ENCODE data around the gene CHKB.
"Not testable (repeated sequence)": the region's sequence is repeated elsewhere in the genome, so short reads cannot be mapped to it uniquely, and the experiment has no call there.

Gene CHKB

DNA sequence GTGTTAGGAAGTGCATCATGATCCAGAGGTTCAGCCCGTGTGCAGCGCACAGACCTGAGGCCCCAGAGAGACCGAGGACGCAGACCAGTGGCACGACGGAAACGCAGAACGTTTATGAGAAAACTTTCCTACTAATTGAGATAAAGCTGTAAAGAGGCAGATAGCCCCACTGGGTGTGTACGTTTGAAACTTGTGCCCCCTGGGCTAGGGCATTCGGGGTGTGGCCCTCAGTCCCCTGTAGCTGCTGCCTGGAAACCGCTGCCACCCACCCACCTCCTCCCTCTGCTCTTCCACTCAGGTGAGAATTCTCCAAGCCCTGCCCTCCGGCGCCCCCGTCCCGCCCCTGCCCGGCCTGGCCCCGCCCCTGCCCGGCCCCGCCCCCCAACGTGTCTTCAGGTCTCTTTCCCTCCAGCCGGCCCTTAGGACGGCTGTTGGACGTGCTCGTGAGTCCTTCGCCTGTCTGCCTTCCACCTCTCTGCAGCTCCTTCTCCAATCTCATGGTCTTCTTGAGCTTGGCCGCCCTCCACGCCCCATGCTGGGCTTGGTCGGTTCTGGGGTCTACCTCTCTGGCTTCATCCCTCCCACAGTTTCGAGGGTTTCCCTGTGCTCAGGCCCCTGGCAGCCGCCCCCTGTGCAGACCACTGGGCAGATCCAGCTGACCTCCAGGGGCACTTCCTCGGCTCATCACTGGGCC lies 30.0 kb upstream of the CHKB start:
- no peak for DNase-seq (ENCODE audit: low spot score)

DNA sequence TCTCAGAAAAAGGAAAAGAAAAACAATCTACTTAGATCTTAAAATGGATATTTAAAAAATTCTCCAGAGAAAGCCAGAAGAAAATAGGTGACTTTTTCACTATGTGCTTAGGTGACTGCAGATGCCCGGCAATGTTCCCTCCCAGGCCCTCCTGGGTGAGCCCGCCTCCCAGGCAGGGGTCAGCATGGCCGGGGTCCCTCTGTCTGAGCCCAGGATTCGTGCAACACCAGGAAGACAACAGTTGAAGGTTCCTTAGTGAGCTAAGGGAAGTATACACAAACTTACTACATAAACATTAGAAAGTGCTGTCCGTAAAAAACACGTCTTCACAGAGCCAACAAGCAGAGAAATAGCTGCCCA lies 29.5 kb upstream of the CHKB start:
- DNase-seq (ENCODE audit: low spot score): no peak

DNA sequence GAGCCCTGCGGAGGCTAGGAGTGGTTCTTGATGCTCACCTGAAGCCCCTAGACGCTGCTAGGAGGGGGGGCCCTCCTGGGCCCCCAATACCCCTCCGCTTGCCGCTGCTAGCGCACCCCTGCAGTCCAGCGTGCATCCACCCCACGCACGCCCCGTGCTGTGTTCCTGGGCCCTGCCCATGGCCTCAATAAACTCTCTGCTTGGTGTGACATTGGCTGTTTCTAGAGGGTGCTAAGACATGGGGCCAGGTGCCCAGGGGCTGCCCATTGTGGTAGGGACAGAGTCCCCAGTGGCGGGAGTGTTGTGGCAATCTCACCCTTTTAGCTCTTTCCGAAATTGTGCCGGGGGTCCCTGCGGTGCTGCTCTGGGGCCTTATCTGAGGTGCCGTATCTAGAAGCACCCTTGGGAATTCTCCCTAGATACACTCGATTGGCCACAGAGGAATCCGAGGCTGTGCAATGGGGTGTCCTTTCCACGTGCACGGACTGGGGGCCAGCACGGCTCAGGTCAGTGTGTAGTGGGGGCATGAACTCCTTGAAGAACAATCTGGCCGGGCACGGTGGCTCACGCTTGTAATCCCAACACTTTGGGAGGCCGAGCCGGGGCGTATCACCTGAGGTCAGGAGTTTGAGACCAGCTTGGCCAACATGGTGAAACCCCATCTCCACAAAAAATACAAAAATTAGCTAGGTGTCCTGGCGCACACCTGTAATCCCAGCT lies 28.9 kb upstream of the CHKB start:
- DNase-seq (ENCODE audit: low spot score): no peak

DNA sequence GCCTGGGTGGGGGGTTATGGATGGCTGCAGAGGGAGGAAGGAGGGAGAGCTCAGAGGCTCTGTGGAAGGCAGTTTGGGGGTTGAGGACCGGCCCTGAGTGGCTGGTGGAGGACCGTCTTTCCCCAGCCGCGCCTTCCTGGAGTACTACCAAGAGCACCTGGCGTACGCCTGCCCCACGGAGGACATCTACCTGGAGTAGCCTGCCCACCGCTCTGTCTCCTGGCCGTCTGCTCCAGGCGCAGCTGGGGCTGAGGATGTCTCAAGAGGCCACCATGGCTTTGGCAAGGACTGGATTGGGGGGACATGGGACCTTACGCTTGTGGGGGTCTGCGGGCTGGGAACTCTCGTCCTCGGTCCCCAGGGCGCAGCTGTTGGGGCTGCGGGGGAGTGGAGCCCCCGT lies 27.9 kb upstream of the CHKB start:
- no peak for DNase-seq (ENCODE audit: low spot score)

DNA sequence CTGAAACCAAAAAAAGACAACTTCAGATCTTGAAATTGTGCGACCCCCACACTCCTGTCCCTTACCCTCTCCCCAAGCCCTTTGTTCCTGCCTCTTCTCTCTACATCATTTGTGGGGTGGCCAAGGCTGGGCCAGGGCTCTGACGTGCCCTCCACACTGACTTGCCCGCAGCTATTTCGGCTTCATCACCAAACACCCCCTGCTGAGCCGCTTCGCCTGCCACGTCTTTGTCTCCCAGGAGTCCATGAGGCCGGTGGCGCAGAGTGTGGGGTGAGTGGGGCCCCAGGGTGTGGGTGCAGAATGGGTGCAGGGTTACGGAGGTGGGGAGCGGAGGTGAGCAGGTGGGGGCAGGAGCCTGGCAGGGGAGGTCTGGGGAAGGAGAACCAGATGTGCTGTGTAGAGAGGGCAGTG lies 27.4 kb upstream of the CHKB start:
- DNase-seq (ENCODE audit: low spot score): no peak

DNA sequence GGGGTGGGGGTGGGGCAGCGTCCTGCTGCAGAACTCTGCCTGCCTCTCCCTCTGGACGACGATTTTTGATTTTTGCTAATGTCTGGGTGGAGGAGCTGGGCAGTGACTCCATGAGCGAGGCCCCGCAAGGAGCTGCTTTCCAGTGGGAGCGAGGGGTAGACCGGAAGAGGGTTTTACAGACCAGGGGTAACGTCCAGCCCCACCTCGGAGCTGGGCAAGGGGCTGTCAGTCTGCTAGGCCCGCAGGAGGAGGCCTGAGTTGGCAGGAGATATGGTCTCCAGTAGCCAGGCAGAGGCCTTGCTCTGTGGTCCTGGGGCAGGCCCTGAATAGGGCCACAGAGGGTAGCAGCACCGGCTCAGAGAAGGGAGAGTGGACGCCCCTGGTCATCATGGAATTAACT lies 26.9 kb upstream of the CHKB start:
- DNase-seq (ENCODE audit: low spot score): no peak

DNA sequence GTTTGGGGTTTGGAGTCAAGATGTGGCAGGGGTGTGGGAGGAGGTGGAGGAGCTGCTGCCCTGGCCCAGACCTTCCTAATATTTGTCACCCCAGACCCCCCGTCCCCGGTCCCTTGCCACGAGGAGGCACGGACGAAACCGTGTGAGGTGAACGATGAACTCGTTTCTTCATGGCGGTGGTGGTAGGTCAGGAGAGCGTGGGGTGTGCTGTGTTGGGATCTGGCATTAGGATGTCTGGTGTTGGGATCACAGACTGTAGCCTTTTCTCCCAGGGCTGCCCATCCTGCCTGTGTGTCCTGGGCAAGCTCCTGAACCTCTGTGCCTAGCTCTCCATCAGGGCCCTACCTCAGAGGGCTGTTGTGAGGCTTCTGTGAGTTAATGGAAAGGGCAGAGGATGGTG lies 26.3 kb upstream of the CHKB start:
- DNase-seq (ENCODE audit: low spot score): no peak

DNA sequence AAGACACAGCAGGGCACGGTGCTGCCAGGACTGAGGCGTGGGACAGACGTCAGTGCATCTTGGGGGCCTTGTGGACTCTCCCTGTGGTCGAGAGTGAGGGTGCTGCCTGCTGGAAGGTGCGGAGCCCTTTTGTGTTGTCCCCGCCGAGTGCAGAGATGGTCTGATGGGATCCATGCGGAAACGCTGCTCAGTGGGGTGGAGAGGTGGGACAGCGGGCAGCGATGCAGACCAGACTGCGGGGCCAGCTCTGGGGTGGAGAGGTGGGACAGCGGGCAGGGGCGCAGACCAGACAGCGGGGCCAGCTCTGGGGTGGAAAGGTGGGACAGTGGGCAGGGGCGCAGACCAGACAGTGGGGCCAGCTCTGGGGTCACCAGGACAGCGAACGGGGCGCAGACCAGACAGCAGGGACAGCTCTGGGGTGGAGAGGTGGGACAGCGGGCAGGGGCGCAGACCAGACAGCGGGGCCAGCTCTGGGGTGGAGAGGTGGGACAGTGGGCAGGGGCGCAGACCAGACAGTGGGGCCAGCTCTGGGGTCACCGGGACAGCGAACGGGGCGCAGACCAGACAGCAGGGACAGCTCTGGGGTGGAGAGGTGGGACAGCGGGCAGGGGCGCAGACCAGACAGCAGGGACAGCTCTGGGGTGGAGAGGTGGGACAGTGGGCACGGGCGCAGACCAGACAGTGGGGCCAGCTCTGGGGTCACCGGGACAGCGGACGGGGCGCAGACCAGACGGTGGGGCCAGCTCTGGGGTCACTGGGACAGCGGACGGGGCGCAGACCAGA lies 25.6 kb upstream of the CHKB start:
- not testable (repeated sequence) for DNase-seq (ENCODE audit: low spot score)

DNA sequence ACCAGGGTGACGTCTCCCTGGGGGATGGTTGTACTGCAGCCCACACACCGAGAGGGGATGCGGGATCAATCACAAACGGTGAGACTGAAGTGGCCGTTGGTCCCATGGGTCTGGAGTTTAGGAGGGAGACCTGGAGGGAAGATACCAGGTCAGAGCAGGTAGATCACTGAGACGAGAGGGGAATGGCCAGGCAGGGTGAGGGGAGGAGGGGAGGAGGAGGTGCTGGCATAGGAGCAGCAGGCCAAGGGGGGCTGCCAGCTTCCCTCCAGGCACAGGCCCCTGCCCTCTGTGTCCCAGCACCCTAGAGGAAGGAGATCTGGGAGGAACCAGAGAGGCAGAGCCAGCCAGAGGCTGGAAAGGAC lies 25.0 kb upstream of the CHKB start:
- no peak for DNase-seq (ENCODE audit: low spot score)

DNA sequence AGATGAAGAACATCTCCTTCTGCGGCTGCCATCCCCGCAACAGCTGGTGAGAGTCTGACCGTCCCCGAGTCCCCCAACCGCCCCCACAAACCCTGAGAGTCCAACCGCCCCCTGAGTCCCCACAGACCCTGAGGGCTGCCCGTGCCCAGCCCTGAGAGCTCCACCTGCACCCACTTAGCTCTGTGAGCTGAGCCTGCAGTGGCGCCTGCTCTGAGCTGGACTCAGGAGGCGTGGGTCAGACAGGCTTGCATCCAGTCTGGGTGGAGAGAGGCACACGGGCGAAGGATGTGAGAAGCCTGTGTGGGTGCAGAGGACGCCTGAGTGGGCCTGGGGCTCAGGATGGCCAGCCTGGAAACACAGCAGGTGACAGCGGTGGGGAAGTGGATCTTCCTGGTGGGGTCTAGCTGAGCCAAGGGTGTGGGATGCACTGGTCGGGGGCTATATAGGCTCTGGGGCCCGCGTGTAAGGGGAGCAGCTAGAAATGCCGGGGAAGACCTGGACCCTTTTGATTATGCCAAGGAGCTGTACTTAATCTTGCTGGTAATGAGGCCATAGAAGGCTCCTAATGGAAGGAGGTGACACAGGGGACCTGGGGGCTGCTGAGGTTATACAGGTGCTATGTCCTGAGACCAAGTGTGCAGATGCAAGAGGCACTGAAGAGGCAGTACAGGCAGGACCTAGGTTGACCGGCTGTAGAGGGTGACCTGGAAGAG lies 24.5 kb upstream of the CHKB start:
- DNase-seq (ENCODE audit: low spot score): no peak

DNA sequence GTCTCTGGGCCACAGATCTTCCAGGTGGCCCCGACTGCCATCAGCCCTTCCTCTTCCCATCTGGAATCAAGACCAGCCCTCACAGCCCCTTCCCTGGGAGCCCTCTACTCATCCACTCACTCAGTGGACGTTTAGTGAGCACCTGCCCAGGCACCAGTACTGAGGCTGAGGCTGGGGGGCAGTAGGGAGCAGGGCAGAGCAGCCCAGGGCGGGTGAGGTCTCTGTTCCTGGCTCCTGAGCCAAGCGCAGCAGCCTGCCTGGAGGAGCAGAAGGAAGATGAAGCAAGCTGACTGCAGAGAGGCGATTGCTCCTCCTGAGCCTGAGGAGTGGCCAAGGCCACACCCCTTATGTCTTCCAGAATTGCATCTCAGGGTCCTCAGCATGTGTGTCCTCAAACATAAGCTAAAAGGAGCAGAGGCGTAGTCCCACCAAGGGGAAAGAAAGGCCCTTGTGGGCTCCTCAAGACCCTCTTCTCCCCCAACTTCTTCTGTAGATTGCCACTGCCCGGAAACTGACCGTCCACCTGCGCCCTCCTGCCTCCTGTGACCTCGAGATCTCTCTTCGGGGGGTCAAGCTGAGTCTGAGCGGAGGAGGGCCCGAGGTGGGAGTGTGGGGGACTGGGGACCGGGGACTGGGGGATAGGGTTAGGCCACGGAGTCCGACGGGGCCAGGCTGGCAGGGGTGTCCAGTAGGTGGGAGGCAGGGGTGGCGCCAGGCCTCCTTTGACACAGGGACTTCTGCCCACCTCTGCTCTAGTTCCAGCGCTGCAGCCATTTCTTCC lies 23.7 kb upstream of the CHKB start:
- no peak for DNase-seq (ENCODE audit: low spot score)

DNA sequence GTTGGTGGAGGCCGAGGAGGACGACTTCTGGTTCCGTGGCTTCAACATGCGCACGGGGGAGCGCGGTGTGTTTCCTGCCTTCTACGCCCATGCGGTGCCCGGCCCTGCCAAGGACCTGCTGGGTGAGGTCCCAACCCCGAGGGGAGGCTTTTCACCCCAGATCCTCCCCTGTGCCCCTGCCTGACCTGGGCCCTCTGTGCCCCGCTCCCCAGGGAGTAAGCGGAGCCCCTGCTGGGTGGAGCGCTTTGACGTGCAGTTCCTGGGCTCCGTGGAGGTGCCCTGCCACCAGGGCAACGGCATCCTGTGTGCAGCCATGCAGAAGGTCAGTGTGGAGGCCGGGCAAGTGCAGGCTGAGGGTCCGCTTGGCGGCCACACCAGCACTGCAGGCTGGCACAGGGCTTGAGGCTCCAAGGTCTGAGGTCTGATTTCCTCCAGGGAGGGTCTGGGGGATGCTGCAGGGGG lies 23.0 kb upstream of the CHKB start:
- DNase-seq (ENCODE audit: low spot score): no peak

DNA sequence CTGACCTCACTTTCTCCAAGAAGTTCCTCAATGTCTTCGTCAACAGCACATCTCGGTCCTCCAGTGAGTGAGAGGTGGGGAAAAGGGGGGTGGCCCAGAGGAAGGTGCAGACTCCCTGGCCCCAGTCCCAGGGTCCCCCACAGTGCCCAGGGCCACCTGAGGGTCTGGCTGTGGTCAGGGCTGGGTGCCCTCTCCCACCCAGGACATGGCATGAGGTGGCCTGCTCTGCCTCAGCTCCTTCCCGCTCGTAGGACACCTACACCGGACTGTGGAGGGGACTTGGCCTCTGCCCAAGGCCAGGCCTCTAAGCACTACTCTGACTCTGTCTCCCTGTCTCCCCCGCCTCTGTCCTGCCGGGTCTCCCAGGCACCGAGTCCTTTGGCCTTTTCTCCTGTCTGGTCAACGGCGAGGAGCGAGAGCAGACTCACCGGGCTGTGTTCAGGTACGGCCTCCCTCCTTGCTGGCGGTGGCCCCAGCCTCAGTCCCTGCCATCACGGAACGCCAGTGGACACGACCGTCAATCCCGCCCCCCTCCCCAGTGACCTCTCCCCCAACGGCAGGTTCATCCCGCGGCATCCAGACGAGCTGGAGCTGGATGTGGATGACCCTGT lies 22.5 kb upstream of the CHKB start:
- DNase-seq (ENCODE audit: low spot score): no peak

DNA sequence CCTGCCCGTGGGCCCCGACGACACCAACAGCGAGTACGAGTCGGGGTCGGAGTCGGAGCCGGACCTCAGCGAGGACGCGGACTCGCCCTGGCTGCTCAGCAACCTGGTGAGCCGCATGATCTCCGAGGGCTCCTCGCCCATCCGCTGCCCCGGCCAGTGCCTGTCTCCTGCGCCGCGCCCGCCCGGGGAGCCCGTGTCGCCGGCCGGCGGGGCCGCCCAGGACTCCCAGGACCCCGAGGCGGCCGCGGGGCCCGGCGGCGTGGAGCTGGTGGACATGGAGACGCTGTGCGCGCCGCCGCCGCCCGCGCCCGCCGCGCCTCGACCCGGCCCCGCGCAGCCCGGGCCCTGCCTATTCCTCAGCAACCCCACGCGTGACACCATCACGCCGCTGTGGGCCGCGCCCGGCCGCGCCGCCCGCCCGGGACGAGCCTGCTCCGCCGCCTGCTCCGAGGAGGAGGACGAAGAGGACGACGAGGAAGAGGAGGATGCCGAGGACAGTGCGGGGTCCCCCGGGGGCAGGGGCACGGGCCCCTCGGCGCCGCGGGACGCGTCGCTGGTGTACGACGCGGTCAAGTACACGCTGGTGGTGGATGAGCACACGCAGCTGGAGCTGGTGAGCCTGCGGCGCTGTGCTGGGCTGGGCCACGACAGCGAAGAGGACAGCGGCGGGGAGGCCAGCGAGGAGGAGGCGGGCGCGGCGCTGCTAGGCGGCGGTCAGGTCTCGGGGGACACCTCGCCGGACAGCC lies 21.8 kb upstream of the CHKB start:
- no peak for DNase-seq (ENCODE audit: low spot score)

DNA sequence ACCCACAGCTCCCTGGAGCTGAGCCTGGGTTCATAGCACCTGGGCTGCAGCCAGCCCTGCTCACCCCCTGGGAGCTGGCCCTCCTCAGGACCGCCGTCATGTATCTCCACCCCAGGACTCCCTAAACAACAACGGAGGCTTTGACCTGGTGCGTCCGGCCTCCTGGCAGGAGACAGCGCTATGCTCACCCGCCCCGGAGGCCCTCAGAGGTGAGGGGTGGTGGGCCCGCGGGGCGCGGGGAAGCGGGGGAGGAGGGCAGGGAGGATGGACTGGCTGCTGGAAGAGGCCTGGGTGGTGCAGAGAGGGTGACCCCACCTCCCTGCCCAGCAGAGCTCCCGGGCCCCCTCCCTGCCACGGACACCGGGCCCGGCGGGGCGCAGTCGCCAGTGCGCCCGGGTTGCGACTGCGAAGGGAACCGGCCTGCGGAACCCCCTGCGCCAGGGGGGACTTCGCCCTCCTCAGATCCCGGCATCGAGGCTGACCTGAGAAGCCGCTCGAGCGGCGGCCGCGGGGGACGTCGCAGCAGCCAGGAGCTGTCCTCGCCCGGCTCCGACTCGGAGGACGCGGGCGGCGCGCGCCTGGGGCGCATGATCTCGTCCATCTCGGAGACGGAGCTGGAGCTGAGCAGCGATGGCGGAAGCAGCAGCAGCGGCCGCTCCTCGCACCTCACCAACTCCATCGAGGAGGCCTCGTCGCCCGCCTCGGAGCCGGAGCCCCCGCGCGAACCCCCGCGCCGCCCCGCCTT lies 21.0 kb upstream of the CHKB start:
- DNase-seq (ENCODE audit: low spot score): no peak

DNA sequence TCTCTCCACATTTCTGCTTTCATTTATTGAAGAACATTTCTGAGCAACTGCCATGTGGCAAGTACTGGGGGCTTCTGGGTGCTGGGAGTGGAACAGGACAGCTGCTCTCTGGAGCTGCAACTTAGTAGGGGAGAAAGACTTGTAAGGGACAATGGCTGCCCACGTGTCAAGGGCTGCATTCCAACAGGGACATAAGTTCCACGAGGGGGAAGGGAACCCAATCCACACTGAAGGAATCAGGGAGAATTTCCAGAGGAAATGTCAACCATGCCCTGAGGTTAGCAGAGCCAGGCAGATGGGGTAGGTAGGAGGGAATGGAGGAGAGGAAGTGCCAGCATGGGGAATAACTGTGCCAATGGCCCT lies 19.7 kb upstream of the CHKB start:
- DNase-seq (ENCODE audit: low spot score): no peak

DNA sequence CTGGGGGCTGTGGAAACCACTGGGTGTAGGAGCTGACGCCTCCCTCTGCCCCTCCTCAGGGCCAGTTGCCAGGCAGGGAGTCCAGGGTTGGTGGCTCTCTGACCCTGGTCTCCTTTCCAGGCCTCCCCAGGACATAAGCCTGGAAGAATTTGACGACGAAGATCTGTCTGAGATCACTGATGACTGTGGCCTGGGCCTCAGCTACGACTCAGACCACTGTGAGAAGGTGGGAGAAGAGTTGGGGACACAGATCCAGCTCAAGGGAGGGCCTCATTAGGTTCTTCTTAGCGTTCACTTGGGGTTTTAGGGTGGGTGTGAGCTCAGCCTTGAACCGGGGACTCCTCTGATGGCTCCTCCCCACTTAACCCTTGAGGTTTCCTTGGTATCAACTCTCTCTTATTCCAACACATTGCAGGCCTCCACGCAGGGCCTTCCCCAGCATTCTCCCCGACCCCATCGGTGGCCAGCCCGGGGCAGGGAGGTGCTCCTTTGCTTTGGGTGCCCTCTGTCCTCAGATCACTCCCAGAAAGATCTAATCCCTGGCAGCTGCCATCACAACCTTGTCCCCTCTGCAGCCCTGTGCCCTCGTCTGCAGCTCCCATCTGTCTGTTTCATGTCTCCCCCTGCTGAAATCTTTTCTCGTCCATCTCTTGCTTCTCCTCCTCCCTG lies 19.2 kb upstream of the CHKB start:
- DNase-seq (ENCODE audit: low spot score): no peak

DNA sequence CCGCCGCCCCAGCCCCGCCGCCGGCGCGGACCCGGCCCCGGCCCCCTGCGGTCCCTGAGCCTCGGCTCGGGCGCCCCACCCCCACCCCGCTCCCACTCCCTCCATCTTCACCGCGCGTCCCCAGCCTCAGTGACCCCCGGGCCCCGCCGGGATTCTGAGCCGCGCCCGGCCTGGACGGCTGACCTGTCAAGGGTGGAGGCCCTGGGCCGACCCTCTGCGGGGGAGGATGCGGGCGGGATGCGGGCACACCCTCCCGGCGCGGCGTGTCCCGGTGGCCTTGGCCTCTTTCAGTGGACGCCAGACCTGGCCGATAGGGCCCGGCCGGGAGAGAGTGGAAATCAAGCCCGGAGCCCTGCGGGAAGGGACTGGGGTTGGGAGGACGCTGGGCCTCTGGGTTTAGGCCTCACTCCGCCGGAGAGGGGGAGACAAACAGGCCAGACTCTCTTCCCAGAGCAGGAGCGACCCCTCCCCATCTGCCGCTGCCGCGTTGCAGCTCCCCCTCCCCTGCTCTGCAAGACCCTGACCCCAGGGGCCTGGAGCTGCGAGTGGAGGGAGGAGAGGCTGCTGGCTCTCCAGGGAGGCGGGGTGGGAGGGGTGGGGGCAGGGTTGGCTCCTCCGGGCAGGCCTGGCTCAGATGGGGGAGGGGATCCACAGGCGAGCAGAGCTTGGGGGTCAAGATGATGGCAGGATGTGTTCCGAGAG lies 18.5 kb upstream of the CHKB start:
- DNase-seq (ENCODE audit: low spot score): no peak

DNA sequence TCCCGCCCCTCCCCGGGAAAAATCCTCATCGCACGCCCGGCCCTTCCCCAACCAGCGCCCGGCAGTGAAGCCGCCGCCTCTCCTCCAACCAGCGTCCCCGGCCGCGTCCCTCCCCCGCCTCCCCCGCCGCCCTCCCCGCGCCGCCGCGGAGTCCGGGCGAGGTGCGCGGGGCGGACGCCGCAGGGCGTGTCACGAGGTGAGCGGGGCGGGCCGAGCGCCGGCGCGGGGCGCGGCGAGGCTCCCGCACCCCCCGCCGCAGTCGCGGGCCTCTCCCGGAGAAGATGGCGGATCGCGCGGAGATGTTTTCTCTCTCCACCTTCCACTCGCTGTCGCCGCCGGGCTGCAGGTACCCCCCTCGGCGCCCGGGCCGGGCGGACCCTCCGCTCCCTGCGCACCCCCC lies 17.9 kb upstream of the CHKB start, which contains the start of gene MAPK8IP2:
TSS of gene MAPK8IP2 (plus strand) at position 256 of the 400 bp plus-strand sequence. CDS start at position 282, 26 bp downstream.
- no peak for DNase-seq (ENCODE audit: low spot score)
